Mucosa of descending colon (tissue), 3 donors: ENCODE results near the gene AKAP13. TPM values are rescaled to one million over a fixed set of nuclear protein-coding genes. Genes with fewer than 3 reads are reported as not detected.

Experiments used
- ATAC-seq: fragments of 200-7000 bp; cut with Tn5 transposase; one replicate; pipeline ENCODE4 v1.9.1; 2020; ENCODE audit warnings: mild to moderate bottlenecking, moderate library complexity
- DNase-seq, 3 donors: peaks; one replicate each; pipeline ENCODE4 v3.0.0-alpha.2; 2020
- H3K36me3 ChIP-seq: fragments of 200-600 bp; one replicate; pipeline ENCODE4 v1.8.0; 2021; ENCODE audit warnings: low read depth, mild to moderate bottlenecking
- H3K4me1 ChIP-seq: fragments of 200-600 bp; one replicate; pipeline ENCODE4 v1.8.0; 2021; ENCODE audit warnings: low read depth, mild to moderate bottlenecking
- H3K4me3 ChIP-seq: fragments of 200-600 bp; one replicate; pipeline ENCODE4 v1.8.0; 2021; ENCODE audit warnings: mild to moderate bottlenecking
- H3K9me3 ChIP-seq: fragments of 200-600 bp; one replicate; pipeline ENCODE4 v1.8.0; 2021; ENCODE audit warnings: mild to moderate bottlenecking
- intact Hi-C, 2 donors: fragments of 100-400 bp; cut with DNase I in 1 of 2; cut with micrococcal nuclease in 1 of 2; formaldehyde crosslinking; loops; one replicate each; pipeline versions ENCODE4 v1.11.0 to v1.11.1; 2022; cut with DNase I, micrococcal nuclease
- total RNA-seq, 3 donors: library from RNA; stranded (reverse); fragmentation: NEBNext Ultra II Directional in 2 of 3; extraction: Animal tissue kit (Norgen Biotek cat#: 25700) in 2 of 3; gene quantifications; one replicate each; pipeline versions ENCODE4 v1.2.1 to v1.2.4, GENCODE V29; 2021 to 2023
- TF ChIP-seq, protein P1 (sequence below): fragments of 200-600 bp; IDR thresholded peaks from one replicate; pipeline ENCODE4 v1.8.0; 2022; ENCODE audit warnings: antibody characterized with exemption, mild to moderate bottlenecking
- donor health status: DM: no; HTN: no; CAD: no; lungs with moderate emphysema.
- donor health status: DM: no; HTN: no; CAD: no.
- donor health status: DM: no; HTN: yes; CAD: no.

Gene AKAP13
- total RNA-seq, 3 donors from 2014 or later: 141 to 173 (median 150) TPM

DNA sequence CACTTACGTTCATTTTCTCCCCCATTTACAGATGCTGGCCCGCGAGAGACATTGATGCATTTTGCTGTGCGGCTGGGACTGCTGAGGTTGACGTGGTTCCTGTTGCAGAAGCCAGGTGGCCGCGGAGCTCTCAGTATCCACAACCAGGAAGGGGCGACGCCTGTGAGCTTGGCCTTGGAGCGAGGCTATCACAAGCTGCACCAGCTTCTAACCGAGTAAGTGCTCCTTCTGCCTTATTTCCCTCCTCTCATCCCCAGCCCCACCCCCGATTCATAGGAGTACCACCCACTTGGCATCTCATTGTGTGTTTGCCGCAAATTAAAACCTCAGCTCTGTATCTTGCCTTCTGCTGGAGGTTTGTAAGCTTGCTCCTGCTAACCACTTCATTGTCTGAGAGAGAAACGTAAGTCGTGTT, 163.3 kb downstream of the AKAP13 start:
- intact Hi-C loops: no loop called here
- ATAC-seq (peak; percentile 86), DNase-seq (peak; percentile 86 to 92 (median 88))
- Histone ChIP-seq H3K4me3 (no peak overlapping the region), H3K4me1 (peaks cover 46% of the 10 kb centered on the region), H3K9me3 (no peaks in the 10 kb centered on the region), H3K36me3 (peaks cover 4% of the 10 kb centered on the region)
- TF ChIP-seq, protein P1, sequence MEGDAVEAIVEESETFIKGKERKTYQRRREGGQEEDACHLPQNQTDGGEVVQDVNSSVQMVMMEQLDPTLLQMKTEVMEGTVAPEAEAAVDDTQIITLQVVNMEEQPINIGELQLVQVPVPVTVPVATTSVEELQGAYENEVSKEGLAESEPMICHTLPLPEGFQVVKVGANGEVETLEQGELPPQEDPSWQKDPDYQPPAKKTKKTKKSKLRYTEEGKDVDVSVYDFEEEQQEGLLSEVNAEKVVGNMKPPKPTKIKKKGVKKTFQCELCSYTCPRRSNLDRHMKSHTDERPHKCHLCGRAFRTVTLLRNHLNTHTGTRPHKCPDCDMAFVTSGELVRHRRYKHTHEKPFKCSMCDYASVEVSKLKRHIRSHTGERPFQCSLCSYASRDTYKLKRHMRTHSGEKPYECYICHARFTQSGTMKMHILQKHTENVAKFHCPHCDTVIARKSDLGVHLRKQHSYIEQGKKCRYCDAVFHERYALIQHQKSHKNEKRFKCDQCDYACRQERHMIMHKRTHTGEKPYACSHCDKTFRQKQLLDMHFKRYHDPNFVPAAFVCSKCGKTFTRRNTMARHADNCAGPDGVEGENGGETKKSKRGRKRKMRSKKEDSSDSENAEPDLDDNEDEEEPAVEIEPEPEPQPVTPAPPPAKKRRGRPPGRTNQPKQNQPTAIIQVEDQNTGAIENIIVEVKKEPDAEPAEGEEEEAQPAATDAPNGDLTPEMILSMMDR: no peak

DNA sequence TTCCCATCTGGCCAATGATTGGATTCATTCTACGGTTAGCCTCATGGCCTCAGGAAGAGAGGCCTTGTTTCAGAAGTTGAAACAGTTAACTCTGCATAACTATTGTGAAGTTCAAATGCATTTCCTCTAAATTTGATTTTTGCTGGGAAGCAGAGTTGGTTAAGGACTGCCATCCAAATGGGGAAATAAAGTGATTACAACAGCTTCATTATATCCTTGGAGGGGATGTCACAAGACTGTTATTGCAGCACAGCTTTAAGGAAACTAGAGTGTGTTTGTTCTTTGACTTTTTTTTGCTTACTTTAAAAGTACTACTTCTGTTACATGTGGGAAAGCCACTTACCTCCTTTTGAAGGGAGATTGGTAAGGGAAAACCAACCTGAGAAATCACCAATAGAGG, 164.8 kb downstream of the AKAP13 start:
- TF ChIP-seq, protein P1: no peak
- DNase-seq (no peak), ATAC-seq (peak; percentile 15)
- H3K4me1 ChIP-seq: peaks cover 38% of the 10 kb centered on the region
- H3K9me3 ChIP-seq: no peaks in the 10 kb centered on the region
- H3K4me3 ChIP-seq: no peak overlapping the region
- intact Hi-C loops: no loop called here
- H3K36me3 ChIP-seq: peaks cover 4% of the 10 kb centered on the region

DNA sequence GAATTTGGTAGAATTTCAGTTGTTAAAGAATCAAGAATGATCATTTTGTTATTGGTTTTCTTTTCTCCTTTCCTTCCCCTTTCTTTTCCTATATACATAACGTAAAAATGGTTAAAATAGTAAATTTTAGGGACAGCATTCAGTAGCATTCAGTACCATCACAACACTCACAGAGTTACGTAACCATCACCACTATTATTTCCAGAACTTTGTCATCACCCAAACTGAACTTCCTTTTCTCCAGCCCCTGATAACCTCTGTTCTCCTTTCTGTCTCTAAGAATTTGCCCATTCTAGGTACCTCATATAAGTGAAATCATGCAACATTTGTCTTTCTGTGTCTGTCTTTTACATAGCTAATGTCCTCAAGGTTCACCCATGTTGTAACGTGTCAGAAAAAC, 165.3 kb downstream of the AKAP13 start:
- Histone ChIP-seq H3K4me1 (peaks cover 38% of the 10 kb centered on the region), H3K9me3 (no peaks in the 10 kb centered on the region), H3K4me3 (no peak overlapping the region), H3K36me3 (peaks cover 4% of the 10 kb centered on the region)
- DNase-seq (no peak), ATAC-seq (no peak)
- intact Hi-C loops: no loop called here
- TF ChIP-seq, protein P1: no peak

DNA sequence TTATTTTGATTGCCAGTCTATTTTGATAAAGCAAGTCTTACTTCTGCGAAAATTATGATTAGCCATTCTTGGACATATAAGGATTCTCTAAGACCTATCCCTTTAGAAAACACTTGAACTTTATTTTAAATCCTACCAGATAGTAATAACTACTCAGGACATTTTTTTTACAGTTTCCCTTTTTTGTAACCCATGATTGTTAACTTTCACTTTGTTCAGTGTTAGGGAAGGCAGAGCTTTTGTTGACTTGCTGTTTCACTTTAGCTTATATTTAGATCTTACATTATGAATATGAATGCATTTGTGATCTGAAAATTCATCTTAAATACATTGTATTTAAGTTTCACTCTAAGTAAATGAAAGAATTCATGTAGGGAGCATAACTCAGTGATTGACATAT, 167.0 kb downstream of the AKAP13 start:
- TF ChIP-seq, protein P1: no peak
- Histone ChIP-seq H3K9me3 (no peaks in the 10 kb centered on the region), H3K36me3 (peaks cover 4% of the 10 kb centered on the region), H3K4me1 (peaks cover 25% of the 10 kb centered on the region), H3K4me3 (no peak overlapping the region)
- ATAC-seq (no peak), DNase-seq (no peak)
- intact Hi-C loops: no loop called here

DNA sequence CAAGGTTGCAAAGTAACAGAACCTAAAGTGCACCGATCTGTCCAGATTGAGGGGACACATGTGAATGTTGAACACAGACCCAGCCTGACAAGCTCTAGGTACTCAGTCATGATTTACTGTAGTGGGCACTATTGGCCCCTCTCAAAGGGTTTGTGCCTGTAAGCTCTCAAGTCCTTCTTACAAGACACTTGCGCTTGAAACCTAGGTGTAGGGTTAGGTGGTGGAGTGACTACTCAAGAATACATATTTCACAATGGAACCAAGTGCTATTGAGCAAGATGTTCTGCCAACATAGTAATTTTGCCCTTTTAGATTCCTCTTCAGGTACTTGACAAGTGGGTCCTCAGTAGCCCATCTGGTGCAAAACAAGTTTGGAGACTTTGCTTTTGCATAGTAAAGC, 169.9 kb downstream of the AKAP13 start:
- DNase-seq (no peak), ATAC-seq (no peak)
- TF ChIP-seq, protein P1: no peak
- intact Hi-C loops: no loop called here
- Histone ChIP-seq H3K4me3 (no peak overlapping the region), H3K4me1 (no peaks in the 10 kb centered on the region), H3K9me3 (no peaks in the 10 kb centered on the region), H3K36me3 (no peaks in the 10 kb centered on the region)

DNA sequence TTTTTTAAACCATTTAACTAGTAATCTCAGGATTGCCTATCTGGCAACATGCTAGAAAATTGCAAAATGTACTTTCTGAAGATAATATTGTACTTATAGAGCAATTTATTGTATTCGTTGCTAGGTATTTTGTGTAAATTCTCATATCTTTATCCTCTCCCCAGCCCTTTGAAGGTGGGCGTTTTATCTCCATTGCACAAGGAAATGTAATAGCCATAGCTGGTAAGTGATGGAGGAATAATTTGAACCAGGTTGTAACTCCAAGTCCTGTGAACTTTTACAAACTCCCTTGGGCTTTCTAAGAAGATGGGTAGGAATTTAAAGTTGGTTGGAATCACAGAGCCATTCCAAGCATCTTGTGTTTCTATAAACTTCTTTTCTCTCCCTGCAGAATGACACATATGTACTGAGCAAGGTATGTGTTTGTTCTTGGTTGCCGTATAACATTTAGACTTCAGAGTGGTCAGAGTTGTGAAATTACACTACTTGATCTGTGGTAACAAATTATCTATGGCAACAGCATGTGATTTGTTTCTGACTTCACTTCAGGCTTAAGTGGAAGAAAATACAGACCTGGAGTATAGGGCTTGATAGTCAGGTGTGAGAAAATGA, 170.9 kb downstream of the AKAP13 start:
- Histone ChIP-seq H3K36me3 (no peaks in the 10 kb centered on the region), H3K4me3 (no peak overlapping the region), H3K4me1 (no peaks in the 10 kb centered on the region), H3K9me3 (no peaks in the 10 kb centered on the region)
- intact Hi-C loops: no loop called here
- TF ChIP-seq, protein P1: no peak
- ATAC-seq: no peak
- DNase-seq: no peak
